HepG2 (cell line): ENCODE data around the gene PRSS21. TPM values are rescaled to one million over a fixed set of nuclear protein-coding genes. Genes with fewer than 3 reads are reported as not detected.

Experiments
- ATAC-seq: fragments of 200-7000 bp; cut with Tn5 transposase; 3 replicates; pipeline ENCODE4 v1.9.1; 2020; ENCODE audit warnings: mild to moderate bottlenecking, moderate library complexity
- BruUV-seq: library from RNA; stranded (reverse); fragments of 400-500 nt; replicated peaks from 2 replicates; lab custom pipeline; 2021; lab: Mats Ljungman, UMichigan
- CTCF ChIA-PET: fragments of 300-600 bp; formaldehyde crosslinking; extraction: SDS; loops from one replicate; lab custom pipeline; 2021; ENCODE audit warnings: low total read pairs, inconsistent platforms, low intra/inter-chr PET ratio; lab: Yijun Ruan, JAX
- POLR2A ChIA-PET: fragments of 350-600 bp; sonication (Branson Sonifier 250); formaldehyde crosslinking; loops from one replicate; lab custom pipeline; 2020; ENCODE audit warnings: antibody characterized with exemption, inconsistent platforms; lab: Yijun Ruan, JAX
- DNase-seq: peaks from one replicate; pipeline ENCODE4 v3.0.0-alpha.2; 2015; ENCODE audit warnings: low spot score
- FAIRE-seq: peaks from 3 replicates; lab custom pipeline; 2011; peaks lifted over from hg19 to GRCh38; lab: Jason Lieb, UNC
- H2AFZ ChIP-seq: one replicate; pipeline ENCODE4 v1.6.1; 2011; ENCODE audit warnings: low read length, inconsistent platforms
- H3K27ac ChIP-seq: fragments of 300-600 bp; 3 replicates; pipeline ENCODE4 v1.8.0; 2011; ENCODE audit warnings: mixed run types, mild to moderate bottlenecking, mixed read lengths, low read length, inconsistent platforms; ENCODE audit not compliant: insufficient read depth; ENCODE audit errors: extremely low read length
- H3K27me3 ChIP-seq, 2 experiments: fragments of 200-600 bp in 1 of 2; 2 replicates in 1 of 2; 3 replicates in 1 of 2; pipeline versions ENCODE4 v1.6.0 to v1.8.0; 2011; ENCODE audit warnings: low read length in 2 of 2, mild to moderate bottlenecking in 2 of 2, moderate library complexity in 2 of 2, inconsistent platforms in 1 of 2; ENCODE audit not compliant: insufficient read depth in 2 of 2, control insufficient read depth in 1 of 2
- H3K36me3 ChIP-seq, 2 experiments: fragments of 200-600 bp in 1 of 2; replicated peaks in 1 of 2; 2 replicates in 1 of 2; 3 replicates in 1 of 2; pipeline versions ENCODE4 v1.5.1 to v1.8.0; 2011; ENCODE audit warnings: low read length in 2 of 2, inconsistent platforms in 1 of 2; ENCODE audit not compliant: insufficient read depth in 2 of 2, control insufficient read depth in 1 of 2
- H3K4me1 ChIP-seq: 2 replicates; pipeline ENCODE4 v1.5.1; 2012; ENCODE audit warnings: low read length, inconsistent platforms; ENCODE audit not compliant: insufficient read depth
- H3K4me2 ChIP-seq: 2 replicates; pipeline ENCODE4 v1.6.0; 2011; ENCODE audit warnings: low read depth, low read length, inconsistent platforms
- H3K4me3 ChIP-seq, 3 experiments: fragments of 200-600 bp in 1 of 3; sonication (generic), shearing (Covaris generic) in 1 of 3; replicated peaks in 1 of 3; 2 replicates each; pipeline ENCODE4 v1.5.1; 2011 to 2016; ENCODE audit warnings: low read length in 3 of 3, inconsistent platforms in 2 of 3, low read depth in 2 of 3, mild to moderate bottlenecking in 2 of 3, control low read depth in 1 of 3, mixed read lengths in 1 of 3; ENCODE audit not compliant: insufficient read depth in 1 of 3
- H3K79me2 ChIP-seq: one replicate; pipeline ENCODE4 v1.6.1; 2011; ENCODE audit warnings: low read length, inconsistent platforms; ENCODE audit not compliant: insufficient read depth
- H3K9ac ChIP-seq: 2 replicates; pipeline ENCODE4 v1.6.0; 2011; ENCODE audit warnings: mild to moderate bottlenecking, low read depth, low read length, inconsistent platforms; ENCODE audit not compliant: insufficient read depth
- H3K9me3 ChIP-seq: 2 replicates; pipeline ENCODE4 v1.5.1; 2012; ENCODE audit warnings: mild to moderate bottlenecking, low read length
- H4K20me1 ChIP-seq: 2 replicates; pipeline ENCODE4 v1.6.0; 2011; ENCODE audit warnings: inconsistent platforms, mild to moderate bottlenecking, low read length, moderate library complexity; ENCODE audit not compliant: insufficient read depth
- BCL6 ChIP-seq: IDR thresholded peaks from 2 replicates; pipeline ENCODE4 v1.6.1; 2016; ENCODE audit warnings: missing genetic modification reagents, missing compliant biosample characterization
- CEBPG ChIP-seq: IDR thresholded peaks from 2 replicates; pipeline ENCODE4 v1.6.1; 2016
- NR2C2 ChIP-seq: sonication (generic); formaldehyde crosslinking; IDR thresholded peaks from 2 replicates; pipeline ENCODE4 v1.4.0; 2020; ENCODE audit warnings: missing genetic modification reagents, mild to moderate bottlenecking, moderate library complexity, borderline replicate concordance
- NR2F6 ChIP-seq, 2 experiments: IDR thresholded peaks; 2 replicates each; pipeline ENCODE4 v1.6.1; 2016; ENCODE audit warnings: antibody characterized with exemption in 1 of 2, mild to moderate bottlenecking in 1 of 2
- PCBP1 ChIP-seq: fragments of 200-400 bp; formaldehyde crosslinking; IDR thresholded peaks from 2 replicates; pipeline ENCODE4 v1.6.1; 2017; ENCODE audit warnings: mild to moderate bottlenecking, low read depth, low read length, borderline replicate concordance
- SIX4 ChIP-seq: sonication (generic); formaldehyde crosslinking; IDR thresholded peaks from 2 replicates; pipeline ENCODE4 v1.4.0; 2020; ENCODE audit warnings: missing genetic modification reagents
- SSRP1 ChIP-seq: IDR thresholded peaks from 2 replicates; pipeline ENCODE4 v1.6.1; 2016; ENCODE audit warnings: control low read depth
- WGBS: methylation state at CpG from one replicate; pipeline ENCODE4 v1.1.6; 2017; ENCODE audit warnings: low lambda C conversion rate; 5-methylcytosine and 5-hydroxymethylcytosine counted together
- in situ Hi-C: cut with HindIII; loops from 2 replicates; pipeline ENCODE4 v1.10.0; 2017; ENCODE audit warnings: low pct_unique_long_range_greater_than_20kb; ENCODE audit not compliant: extremely low pct_ligation_motif_present
- intact Hi-C: fragments of 100-400 bp; cut with micrococcal nuclease; formaldehyde crosslinking; loops from one replicate; pipeline ENCODE4 v1.10.0; 2022; ENCODE audit not compliant: unreplicated experiment
- polyA plus RNA-seq, 8 experiments: library from polyadenylated mRNA; depleted of rRNA in 3 of 8; stranded (reverse) in 7 of 8; unstranded in 1 of 8; fragments of >200 nt; fragmentation: Illumina TruSeq in 4 of 8; extraction: Trizol in 4 of 8; gene quantifications; 2 replicates each; pipeline versions ENCODE4 v1.2.1 to v1.2.3, GENCODE V29; 2011 to 2016; ENCODE audit warnings: low read depth in 4 of 8, missing spikeins in 1 of 8, mixed read lengths in 1 of 8; ENCODE audit not compliant: insufficient read depth in 1 of 8
- total RNA-seq, 5 experiments: library from RNA; depleted of rRNA; stranded (reverse); fragments of >200 nt; fragmentation: Illumina TruSeq; extraction: Trizol; gene quantifications; 2 replicates each; pipeline ENCODE4 v1.2.3, GENCODE V29; 2016; ENCODE audit warnings: low read depth in 1 of 5
- TF ChIP-seq, protein P1 (sequence below): sonication (generic); formaldehyde crosslinking; IDR thresholded peaks from 2 replicates; pipeline ENCODE4 v1.5.0; 2020; ENCODE audit warnings: missing genetic modification reagents, mild to moderate bottlenecking, borderline replicate concordance
- TF ChIP-seq, protein P2 (sequence below): sonication (generic); formaldehyde crosslinking; IDR thresholded peaks from 2 replicates; pipeline ENCODE4 v1.4.0; 2020; ENCODE audit warnings: missing genetic modification reagents, borderline replicate concordance
- TF ChIP-seq, protein P3 (sequence below): sonication (generic); formaldehyde crosslinking; IDR thresholded peaks from 2 replicates; pipeline ENCODE4 v1.4.0; 2020; ENCODE audit warnings: missing genetic modification reagents, borderline replicate concordance
- TF ChIP-seq, protein P4 (sequence below): sonication (generic); formaldehyde crosslinking; IDR thresholded peaks from 2 replicates; pipeline ENCODE4 v1.4.0; 2020; ENCODE audit warnings: missing genetic modification reagents, low read depth, mild to moderate bottlenecking, borderline replicate concordance

PRSS21 gene
- total and polyA plus RNA-seq, 2 of the 13 experiments (the other 11 are each of a cell fraction or from before 2014, with no cell fraction given), result not detected

DNA sequence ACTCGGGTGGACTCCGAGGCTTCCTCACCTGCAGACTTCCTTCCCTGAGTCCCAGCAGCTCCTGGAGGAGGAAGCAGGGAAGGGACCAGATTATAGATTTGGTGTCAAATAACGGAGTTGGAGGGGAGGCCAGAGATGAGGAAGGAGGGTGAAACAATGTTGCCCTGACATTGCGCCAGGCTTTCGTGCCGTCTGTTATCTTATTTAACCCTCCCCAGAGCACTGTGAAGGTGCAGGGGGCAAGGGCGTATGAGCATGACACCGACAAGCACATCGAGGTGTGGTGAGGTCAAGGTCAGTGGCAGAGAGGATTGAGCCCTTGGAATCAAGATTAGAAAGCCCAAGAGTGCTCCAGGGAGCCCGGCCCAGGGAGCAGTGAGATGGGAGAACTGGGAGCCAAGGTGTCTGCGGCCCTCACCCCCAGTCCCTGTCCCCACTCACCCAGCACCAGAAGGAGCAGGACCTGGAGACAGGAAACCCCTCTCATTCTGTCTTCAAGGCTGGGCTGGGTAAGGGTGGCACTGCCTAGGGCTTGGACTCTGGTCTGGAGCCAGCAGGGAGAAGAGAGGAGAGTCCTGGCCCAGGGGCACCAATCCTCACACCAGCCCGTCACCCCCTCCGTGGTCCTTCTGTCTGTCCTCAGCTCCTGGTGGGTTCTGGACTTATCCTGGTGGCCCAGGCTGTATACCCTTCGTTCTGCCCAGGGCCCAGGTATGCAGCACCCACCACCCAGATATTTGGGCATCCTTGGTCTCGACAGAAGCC lies 30.8 kb upstream of the PRSS21 start:
- FAIRE-seq, result no peak
- Histone ChIP-seq H2AFZ (no peak overlapping the region), H3K4me2 (peak overlapping the region; percentile 8; the same call in 1 of the 2 replicates)
- TF ChIP-seq PCBP1 (0 out of 2 replicates have a peak, but pooled peaks have one; percentile 63), NR2F6 (IDR thresholded peaks at IDR 0.05) (peak; percentile 19; the same call in 1 of the 2 replicates), NR2F6 (CRISPR knock-in tag; IDR thresholded peaks at IDR 0.05) (0 out of 2 replicates have a peak, but pooled peaks have one; percentile 41), CEBPG (CRISPR knock-in tag) (peak; percentile 18; the same call in 1 of the 2 replicates), SSRP1 (CRISPR knock-in tag) (no peak), NR2C2 (CRISPR knock-in tag) (peak; percentile 61; the same call in 1 of the 2 replicates), BCL6 (CRISPR knock-in tag) (peak; percentile 39; the same call in 1 of the 2 replicates), SIX4 (CRISPR knock-in tag) (peak; percentile 55; the same call in 1 of the 2 replicates)
- TF ChIP-seq, protein P1, sequence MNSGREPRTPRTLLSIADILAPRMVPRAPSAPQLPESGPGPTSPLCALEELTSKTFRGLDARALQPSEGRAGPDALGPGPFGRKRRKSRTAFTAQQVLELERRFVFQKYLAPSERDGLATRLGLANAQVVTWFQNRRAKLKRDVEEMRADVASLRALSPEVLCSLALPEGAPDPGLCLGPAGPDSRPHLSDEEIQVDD, result no peak
- TF ChIP-seq, protein P2, sequence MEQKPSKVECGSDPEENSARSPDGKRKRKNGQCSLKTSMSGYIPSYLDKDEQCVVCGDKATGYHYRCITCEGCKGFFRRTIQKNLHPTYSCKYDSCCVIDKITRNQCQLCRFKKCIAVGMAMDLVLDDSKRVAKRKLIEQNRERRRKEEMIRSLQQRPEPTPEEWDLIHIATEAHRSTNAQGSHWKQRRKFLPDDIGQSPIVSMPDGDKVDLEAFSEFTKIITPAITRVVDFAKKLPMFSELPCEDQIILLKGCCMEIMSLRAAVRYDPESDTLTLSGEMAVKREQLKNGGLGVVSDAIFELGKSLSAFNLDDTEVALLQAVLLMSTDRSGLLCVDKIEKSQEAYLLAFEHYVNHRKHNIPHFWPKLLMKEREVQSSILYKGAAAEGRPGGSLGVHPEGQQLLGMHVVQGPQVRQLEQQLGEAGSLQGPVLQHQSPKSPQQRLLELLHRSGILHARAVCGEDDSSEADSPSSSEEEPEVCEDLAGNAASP, result 0 out of 2 replicates have a peak, but pooled peaks have one; percentile 18
- TF ChIP-seq, protein P3, sequence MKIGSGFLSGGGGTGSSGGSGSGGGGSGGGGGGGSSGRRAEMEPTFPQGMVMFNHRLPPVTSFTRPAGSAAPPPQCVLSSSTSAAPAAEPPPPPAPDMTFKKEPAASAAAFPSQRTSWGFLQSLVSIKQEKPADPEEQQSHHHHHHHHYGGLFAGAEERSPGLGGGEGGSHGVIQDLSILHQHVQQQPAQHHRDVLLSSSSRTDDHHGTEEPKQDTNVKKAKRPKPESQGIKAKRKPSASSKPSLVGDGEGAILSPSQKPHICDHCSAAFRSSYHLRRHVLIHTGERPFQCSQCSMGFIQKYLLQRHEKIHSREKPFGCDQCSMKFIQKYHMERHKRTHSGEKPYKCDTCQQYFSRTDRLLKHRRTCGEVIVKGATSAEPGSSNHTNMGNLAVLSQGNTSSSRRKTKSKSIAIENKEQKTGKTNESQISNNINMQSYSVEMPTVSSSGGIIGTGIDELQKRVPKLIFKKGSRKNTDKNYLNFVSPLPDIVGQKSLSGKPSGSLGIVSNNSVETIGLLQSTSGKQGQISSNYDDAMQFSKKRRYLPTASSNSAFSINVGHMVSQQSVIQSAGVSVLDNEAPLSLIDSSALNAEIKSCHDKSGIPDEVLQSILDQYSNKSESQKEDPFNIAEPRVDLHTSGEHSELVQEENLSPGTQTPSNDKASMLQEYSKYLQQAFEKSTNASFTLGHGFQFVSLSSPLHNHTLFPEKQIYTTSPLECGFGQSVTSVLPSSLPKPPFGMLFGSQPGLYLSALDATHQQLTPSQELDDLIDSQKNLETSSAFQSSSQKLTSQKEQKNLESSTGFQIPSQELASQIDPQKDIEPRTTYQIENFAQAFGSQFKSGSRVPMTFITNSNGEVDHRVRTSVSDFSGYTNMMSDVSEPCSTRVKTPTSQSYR (CRISPR knock-in tag), result no peak
- TF ChIP-seq, protein P4, sequence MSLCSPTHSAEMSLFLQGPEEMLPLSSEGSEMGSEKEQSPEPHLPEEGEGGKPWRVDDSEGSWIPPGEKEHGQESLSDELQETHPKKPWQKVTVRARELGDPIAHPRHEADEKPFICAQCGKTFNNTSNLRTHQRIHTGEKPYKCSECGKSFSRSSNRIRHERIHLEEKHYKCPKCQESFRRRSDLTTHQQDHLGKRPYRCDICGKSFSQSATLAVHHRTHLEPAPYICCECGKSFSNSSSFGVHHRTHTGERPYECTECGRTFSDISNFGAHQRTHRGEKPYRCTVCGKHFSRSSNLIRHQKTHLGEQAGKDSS (CRISPR knock-in tag), result peak; percentile 53; the same call in 1 of the 2 replicates

More for the DNA sequence above, 30.8 kb upstream of the PRSS21 start:
- ChIA-PET POLR2A (no interaction called here), CTCF (no interaction called here)
- H3K27me3 ChIP-seq, result peaks cover 8 to 74% of the 10 kb centered on the region in 2 experiments; a peak in 4 of 5 replicates
- H3K4me3 ChIP-seq, result peak overlapping the region in 1 of 3 experiments; percentile 19; a peak in 1 of 6 replicates
- H3K36me3 ChIP-seq, result no peaks in the 10 kb centered on the region
- intact Hi-C loops, result no loop called here
- ATAC-seq, result no peak; the same call in 2 of the 3 replicates
- 16% methylated on average over 13 of the region's 15 CpGs for WGBS
- no peaks in the 10 kb centered on the region for H3K79me2 ChIP-seq
- no peaks in the 10 kb centered on the region for H3K9me3 ChIP-seq
- peaks cover 18% of the 10 kb centered on the region for H3K4me1 ChIP-seq
- in situ Hi-C loops, result loop anchor here (5.0 kb wide), 1 partner anchor 41 kb away; no protein-coding TSS in a partner anchor
- no TSS peak for BruUV-seq
- no peaks in the 10 kb centered on the region for H4K20me1 ChIP-seq
- no peak overlapping the region for H3K27ac ChIP-seq
- no peak overlapping the region for H3K9ac ChIP-seq
- no peak for DNase-seq
